Activated CD4-positive, alpha-beta T cell treated with anti-CD3 and anti-CD28 coated beads, Interleukin-2, amount 50 U/mL, for 24 hours (primary cell): ENCODE measurements around the gene SMG1.

Source experiments
- DNase-seq, 2 donors: peaks; one replicate each; pipeline ENCODE4 v3.0.0-alpha.2; 2020; ENCODE audit warnings: low read depth in 1 of 2, low spot score in 1 of 2

The SMG1 gene

DNA sequence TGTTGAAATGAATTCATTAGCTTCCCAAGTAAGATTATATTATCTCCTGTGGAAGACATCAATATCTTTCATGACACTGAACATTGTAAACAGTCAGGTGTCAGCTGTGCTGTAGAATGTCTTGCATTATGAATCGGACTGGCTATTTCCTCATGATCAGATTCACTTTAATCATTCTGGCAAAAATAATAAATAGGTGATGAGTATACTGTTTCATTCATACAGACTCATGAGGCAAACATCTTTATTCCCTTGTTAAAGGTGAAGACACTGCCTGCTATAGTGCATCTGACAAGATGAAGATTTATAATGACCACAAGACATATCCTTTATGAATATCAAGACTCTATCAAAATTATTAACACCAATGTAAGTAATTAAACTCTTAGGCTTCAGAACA, 73.6 kb downstream of the SMG1 start:
- DNase-seq = no peak

DNA sequence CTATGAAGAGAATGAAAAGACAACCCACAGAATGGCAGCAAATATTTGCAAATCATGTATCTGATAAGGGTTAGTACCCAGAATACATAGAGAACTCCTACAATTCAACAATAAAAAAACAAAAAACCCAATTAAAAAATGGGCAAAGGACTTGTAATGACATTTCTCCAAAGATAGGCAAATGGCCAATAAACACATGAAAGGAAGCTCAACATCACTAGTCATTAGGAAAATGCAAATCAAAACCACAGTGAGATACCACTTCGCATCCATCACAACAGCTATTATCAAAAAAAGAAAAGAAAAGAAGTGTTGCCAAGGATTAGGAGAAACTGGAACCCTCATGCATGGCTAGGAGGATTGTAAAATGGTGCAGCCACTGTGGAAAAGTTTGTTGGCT, 79.8 kb downstream of the SMG1 start:
- DNase-seq = no peak

DNA sequence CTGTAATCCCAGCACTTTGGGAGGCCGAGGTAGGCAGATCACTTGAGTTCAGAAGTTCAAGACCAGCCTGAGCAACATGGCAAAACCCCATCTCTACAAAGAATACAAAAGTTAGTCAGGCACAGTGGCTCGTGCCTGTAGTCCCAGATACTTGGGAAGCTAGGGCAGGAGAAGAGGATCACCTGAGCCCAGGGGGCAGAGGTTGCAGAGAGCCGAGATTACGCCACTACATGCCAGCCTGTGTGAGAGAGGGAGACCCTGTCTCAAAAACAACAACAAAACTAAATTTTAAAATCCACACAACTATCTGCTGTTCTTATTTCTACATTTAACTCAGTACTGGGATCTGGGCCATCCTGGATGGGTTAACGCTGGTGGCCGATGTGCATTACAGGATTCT, 83.6 kb downstream of the SMG1 start:
- no peak for DNase-seq

DNA sequence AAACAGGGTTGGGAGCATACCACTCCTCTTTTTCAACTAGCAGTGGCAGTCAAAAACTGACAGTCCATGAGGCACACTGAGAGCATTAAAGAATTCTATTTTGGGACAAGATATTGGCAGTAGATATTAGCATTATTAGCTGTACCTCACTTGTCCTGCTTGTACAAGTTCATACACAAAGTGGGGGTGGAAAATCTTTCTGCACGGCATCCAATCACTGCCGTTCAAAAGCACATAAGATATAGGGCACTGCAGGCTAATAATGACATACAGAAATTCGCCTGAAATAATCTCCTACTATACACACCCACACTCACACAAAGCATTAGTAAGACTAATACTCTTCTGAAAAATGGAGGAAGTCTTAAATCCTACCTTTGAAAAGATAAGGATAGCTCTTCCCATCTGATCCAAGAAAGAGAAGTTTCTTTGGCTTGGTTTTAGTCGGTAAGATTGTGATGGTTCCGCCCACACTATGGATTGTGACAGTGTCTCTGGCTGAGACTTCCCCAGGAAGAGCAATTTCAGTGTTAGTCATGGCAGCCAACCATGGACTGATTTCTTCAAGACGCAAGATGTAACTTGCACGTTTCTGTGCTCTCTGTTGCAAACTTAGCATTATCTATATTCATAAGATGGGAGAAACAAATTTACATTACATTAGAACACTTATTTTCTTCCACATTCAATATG, 84.2 kb downstream of the SMG1 start:
- DNase-seq = no peak

DNA sequence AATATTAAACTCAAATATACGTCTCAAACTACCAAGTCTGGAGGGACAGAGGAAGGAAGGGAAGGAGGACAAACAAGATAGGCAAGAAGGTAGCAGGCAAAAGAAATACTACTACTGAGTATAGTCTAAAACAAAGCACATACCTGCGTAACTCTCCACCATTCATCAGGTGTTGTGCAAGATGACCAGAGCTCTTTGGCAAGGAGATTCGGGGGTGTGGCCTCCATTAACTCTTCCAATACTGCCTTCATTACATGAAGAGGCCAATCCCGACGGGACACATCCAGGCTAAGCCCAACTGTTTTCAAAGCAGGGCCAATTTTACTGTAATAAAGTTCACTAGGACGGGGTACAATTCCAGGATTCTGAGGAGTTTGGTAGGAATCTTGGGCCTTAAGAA, 86.7 kb downstream of the SMG1 start:
- no peak for DNase-seq

DNA sequence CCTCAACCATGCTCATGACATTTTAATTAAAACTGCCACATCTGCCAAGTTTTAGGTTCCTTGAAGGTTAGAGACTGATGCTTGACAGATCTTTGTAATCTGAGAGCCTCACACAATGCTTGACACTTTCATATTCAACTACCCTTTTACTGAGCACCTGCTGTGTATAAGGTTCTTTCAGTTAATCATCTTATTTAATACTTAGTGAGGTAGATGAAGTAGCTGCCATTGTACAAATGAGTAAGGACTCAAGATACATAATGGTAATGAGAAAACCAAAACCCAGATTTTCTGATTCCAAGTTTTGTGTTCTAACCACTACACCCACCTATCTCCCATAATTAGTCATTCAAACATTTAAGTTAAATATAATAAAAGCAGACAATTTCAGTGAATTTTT, 89.5 kb downstream of the SMG1 start:
- no peak for DNase-seq

DNA sequence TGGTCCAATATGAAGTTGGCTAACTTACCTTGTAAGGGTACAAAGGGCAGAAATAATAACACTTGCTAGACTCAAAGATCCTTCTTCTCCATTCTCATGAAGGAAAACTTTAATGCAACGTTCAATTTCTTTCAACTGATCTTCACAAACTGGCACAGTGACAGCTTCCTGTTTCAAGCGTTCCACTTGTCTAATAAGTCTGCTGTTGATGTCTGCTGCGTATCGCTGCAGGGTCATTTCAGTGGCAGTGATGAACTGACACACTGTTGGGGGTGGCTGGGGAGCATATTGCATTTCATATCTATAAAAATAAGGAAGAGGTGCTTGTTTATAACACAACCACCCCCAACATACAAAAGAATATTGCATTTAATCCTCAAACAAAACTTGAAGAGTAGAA, 91.3 kb downstream of the SMG1 start:
- no peak for DNase-seq

DNA sequence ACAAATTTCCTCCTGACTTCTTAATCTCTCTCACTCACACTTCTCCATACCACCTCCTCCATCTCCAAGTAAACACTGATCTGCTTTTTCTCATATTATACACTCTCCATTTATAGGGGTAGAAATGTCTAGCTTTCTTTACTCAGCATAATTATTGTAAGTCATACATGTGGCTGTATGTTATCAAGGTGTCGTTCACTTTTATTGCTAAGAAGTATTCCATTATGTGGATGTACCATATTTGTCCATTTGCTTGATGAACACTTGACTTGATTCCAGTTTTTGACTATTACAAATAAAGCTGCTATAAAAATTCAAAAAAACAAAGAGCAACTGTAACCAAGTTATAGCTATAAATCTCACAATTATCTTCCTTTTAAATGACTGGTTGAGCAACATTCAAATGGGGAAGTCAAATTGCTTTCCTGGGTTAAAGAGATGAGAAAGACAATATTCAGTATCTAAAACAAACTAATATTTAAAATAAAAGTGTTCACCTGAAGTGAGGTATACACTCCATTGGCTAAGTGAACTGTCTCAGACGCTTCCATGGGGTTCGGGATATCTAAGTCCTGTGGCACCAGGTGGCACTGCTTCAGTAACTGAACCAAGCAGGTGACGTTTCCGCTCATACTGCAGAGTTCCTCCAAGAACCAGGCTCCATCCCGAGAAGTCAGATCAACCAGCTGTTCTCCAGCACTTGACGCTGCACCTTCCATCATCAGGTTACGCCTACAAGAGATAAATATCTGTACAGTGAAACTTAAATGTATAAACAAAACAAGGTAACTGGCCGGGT, 92.3 kb downstream of the SMG1 start:
- DNase-seq = no peak

DNA sequence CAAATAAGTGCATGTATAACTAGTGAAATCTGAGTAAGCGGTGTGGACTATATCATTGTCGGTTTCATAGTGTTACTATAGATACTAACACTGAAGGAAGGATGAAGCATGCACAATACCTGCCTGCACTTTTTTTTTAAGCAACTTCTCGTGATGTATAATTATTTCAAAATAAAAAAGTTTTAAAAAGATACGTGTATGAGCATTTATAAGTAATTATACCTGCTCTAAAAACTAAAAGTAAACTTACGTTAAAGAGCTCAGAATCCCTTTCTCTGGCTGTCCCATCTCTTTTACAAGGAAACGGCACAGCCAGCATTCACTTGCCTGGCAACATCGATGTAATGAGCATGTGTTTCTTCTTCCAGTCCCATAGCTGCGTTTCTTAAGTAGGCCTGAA, 93.6 kb downstream of the SMG1 start:
- DNase-seq = no peak

DNA sequence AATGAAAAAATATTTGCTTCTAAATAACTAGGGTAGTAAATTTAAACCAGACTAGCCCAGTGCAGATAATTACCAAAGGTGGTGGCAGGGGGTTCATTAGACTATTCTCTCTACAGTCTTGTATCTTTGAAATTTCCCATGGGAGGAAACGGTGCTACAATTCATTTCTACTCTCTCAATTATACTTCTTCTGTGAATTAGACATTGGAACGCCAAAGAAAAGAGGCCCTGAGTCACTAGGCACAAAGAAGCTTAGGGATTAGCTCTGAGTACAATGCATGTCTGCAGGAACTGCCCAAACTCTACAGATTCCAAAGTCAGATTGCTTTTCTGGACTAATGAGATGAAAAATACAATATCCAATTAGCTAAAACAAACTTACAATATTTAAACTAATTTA, 94.2 kb downstream of the SMG1 start:
- no peak for DNase-seq

DNA sequence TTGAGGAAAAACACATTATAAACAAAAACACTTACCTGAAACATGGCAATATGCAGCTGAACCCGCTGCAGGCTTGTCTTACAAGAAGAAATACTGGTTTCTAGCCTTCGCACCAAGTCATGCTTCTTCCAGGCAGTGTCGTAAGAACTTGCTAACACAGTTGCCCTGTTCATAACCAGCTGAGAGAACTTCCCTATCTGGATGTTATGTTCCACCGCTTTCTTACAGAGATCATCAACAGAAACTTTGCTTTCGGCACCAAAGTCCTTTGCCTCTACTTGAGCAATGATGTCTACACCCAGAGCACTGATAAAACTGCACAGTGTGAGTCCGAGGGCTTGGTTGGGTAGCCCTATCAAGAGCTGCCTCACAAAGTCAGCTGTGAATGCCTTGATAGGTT, 97.0 kb downstream of the SMG1 start:
- no peak for DNase-seq

DNA sequence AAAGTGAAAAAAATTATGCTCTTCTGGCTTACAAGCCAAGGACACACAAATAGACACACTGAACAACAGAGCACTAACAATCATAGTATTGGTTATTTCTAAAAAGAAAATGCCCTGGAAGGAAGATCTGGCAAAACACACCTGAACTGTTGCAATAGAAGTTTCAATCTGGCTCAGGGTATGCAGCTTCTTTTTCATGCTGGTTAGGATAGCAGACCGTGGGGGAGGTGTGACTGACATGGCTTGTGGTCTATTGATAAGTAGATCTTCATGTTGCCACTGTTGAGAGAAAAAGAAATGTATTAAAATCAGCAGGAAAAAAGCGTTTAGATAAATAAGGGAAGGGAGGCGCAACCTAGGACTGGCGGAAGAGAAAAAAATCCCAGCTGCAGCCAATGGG, 98.3 kb downstream of the SMG1 start:
- DNase-seq = no peak

DNA sequence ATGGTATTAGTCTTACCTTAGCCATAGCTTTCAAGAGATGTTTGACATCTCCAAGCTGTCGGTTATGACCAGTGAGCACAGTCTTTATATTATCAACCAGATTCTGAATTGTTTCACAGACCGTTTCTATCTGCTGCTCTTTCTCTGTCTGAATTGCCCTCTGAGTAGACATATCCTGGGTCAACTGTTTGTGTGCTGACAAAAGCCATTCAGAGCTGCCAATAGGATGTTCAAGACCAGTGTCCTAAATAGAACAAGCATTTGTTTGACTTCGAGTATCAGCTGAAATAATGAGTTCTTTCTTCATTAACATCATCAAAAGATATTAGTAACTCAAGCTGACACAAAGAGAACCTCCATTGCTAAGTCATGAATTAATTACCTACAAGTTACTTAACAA, 109.9 kb downstream of the SMG1 start:
- no peak for DNase-seq

DNA sequence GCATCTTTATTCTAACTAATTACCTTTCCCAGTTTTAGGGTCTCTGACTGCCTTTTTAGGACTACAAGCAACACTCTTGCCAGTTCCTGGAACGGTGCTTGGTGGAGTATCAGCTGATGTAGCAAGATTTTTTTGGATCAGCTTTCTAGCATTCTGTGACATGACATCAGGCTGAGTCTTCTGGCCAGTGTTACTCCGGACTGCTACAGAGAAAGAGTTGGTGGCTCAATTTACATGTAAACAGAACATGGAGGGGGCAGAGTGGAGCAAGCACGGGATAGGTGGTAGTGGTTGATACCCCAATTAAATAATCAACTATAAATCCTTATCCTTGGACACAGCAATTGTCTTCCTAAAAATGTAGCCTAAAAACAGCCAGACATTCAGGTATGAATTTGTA, 114.3 kb downstream of the SMG1 start:
- no peak for DNase-seq

DNA sequence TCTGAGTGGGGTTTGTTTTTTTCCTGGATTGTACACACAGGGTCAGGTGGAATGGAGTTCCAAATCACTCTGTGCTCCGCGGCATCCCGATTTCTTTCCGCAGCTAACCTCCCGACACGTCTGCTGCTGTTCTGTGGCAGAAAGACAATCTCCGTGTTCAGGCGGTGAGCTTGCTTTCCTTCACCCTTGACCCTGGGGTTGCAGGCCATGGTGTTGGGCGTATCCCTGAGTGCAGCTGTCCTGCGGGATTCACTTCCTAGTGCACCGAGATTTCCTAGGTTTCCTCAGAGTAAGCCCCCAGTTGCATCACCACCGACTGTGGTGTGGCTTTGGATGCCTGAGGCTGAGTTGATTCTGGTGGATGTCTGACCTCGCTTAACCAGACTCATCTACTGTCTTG, 117.0 kb downstream of the SMG1 start:
- no peak for DNase-seq

DNA sequence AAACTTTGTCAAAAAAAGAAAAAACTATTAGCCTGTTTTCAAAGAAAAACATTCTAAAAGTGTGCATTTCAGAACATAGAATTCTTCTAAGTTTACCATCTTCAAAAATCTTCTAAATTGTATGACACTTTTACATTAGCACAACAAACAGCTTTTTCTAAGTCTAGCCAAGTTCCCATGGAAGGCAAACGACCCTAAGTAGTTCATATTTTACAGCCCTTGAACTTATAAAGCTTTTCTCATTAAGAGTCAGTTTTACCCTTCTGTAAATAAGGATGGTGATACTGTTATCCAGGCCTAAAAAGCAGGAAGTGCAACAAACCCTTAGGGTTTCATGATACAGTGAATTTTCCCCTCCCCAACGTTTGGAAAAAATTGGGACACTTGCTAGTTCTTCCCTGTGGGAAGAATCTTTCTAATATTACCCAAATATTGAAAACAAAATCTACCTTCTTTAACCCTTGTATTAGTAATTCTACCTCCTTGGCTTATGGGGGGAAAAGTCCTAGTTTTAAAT, 120.9 kb downstream of the SMG1 start:
- no peak for DNase-seq

DNA sequence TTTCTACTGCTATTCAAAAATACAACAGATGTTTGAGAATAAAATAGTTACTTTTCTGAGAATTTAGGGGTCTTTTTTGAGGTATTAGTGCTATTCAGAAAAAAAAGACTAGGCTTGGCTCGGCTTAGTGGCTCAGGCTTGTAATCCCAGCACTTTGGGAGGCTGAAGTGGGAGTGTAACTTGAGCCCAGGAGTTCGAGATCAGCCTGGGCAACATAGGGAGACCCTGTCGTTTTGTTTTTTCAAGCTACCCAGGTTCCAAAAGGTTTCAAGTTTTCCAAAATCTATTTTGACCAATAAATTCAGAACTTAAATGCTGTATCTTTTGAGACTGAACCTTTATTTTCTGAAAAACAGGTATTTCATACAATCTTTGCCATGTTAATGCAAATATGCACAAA, 121.7 kb downstream of the SMG1 start:
- DNase-seq = no peak

DNA sequence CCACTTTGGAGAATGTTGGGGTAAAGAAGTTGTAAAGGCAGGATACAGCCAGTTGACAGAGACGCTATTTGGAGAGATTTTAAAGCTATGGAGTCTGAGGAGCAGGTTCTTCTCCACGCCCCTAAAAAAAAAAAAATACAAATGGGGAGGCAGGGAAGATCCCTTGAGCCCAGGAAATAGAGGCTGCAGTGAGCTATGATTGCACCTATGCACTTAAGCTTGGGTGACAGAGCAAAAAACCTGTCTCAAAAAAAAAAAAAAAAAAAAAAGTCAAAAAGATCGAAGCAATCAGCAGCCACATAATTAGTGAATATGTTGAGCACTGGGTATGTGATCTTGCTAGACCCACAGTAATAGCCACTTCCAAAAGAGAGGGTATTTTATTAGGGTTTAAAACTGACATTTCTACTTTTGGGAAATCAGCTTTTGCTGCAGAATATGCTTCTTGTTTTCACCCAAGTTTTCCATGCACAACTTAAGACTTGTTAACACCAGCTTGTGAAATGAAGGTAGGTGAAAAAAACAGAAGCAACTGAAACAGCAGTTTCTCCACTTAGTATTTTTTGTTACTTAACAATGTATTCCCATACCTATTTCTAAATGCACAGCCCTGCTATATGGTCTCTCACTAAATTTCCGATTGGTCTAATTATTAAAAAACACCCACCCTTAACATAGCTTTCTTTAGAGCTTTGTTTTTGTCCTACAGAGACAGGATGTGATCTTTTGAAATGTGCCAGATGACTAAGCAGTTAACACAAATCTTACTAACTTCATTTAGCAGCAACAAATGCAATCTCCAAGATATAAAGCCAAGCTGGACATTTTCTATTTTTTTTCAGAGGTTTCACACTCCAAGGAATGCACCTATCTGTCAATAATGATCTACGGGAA, 122.4 kb downstream of the SMG1 start:
- no peak for DNase-seq

DNA sequence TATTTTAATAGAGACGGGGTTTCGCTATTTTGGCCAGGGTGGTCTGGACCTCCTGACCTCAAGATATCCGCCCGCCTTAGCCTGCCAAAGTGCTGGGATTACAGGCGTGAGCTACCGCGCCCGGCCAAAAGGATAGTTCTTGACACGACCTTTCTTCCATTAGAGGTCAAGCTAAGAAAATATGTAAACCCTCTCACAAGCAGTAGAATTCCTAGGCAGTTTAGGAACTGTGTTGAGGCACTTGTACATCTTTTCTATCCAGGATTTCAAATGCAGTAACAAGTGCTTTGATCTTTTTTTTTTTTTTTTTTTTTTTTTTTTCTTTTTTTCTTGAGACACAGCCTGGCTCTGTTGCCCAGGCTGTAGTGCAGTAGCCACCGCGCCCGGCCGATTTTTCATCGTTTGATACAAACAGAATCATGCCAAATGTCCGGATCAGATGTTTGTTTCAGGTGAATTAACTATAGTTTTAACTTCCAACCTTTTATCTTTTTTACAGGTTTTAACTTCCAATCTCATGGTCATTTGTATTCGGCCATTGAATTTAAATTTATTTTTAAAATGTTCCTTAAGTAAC, 123.4 kb downstream of the SMG1 start:
- DNase-seq = no peak

DNA sequence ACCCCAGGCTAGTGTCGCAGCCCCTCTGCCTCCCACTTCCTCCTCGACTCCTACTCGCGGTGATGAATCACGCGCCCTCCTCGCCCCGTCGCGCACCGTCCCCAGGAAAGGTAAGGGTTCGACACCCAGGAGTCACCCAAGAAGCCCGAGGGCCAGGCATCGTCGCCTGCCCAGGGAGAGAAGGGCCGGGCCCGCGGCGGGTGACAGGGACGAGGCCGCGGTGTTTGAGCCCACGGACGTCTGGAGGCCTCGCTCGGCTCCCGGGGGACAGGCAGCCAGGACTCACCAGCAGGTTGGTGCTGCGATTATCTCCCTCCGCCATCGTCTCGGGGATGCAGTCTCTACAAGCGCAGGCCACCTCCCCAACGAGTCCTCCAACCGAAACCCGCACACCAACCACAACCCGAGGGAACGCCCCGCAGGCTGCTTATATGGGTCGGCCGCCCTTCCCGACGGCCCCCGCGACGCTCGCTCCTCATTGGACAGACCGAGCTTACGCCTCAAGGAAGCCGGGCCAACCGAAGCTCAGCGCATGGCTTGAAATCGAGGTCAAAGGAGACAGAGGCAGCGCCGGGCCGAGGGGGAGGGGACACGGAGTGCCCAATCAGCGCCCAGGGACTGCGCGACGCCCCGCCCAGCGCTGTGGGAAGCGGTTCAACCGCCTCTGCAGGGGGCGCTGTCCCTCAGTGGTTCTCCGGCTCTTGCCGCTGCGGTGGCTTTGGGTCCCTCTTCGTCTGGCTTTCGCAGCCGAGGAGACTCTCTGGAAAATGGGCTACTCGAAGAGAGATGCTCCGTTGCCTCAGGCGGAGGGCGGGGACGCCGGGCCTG, 124.8 kb downstream of the SMG1 start, which contains the start of gene ARL6IP1:
ARL6IP1 (minus strand) TSS at position 405 of the 828 bp plus-strand sequence; CDS start at position 322, 83 bp downstream.
- peak; percentile 96 to 97 for DNase-seq
